HepG2 (cell line): ENCODE measurements around the gene MCM3AP.

Source experiments
- PAX8 ChIP-seq: sonication (generic); formaldehyde crosslinking; IDR thresholded peaks from 2 replicates; pipeline ENCODE4 v1.8.0; 2022; ENCODE audit warnings: mild to moderate bottlenecking, missing genetic modification reagents, borderline replicate concordance
- SNRNP70 ChIP-seq: fragments of 200-400 bp; formaldehyde crosslinking; IDR thresholded peaks from 2 replicates; pipeline ENCODE4 v1.6.1; 2017; ENCODE audit warnings: mild to moderate bottlenecking, low read depth, low read length, moderate library complexity
- ZFP36 ChIP-seq: fragments of 150-350 bp; IDR thresholded peaks from 2 replicates; pipeline ENCODE4 v1.6.1; 2018; ENCODE audit warnings: borderline replicate concordance, low read length, low read depth; ENCODE audit not compliant: partially characterized antibody
- ZNF12 ChIP-seq: sonication (generic); formaldehyde crosslinking; IDR thresholded peaks from 2 replicates; pipeline ENCODE4 v1.5.0; 2020; ENCODE audit warnings: missing genetic modification reagents
- TF ChIP-seq, protein P1 (sequence below): sonication (generic); formaldehyde crosslinking; IDR thresholded peaks from 2 replicates; pipeline ENCODE4 v1.5.0; 2020; ENCODE audit warnings: mild to moderate bottlenecking, missing genetic modification reagents, moderate library complexity
- TF ChIP-seq, protein P2 (sequence below), 2 experiments: sonication (generic) in 1 of 2; formaldehyde crosslinking in 1 of 2; IDR thresholded peaks; 2 replicates each; pipeline versions ENCODE4 v1.5.1 to v1.6.1; 2011 to 2020; ENCODE audit warnings: borderline replicate concordance in 1 of 2, low read depth in 1 of 2, low read length in 1 of 2, mild to moderate bottlenecking in 1 of 2, missing genetic modification reagents in 1 of 2, moderate library complexity in 1 of 2
- TF ChIP-seq, protein P3 (sequence below): sonication (generic); formaldehyde crosslinking; IDR thresholded peaks from 2 replicates; pipeline ENCODE4 v1.5.0; 2020; ENCODE audit warnings: missing genetic modification reagents
- TF ChIP-seq, protein P4 (sequence below): sonication (generic); formaldehyde crosslinking; IDR thresholded peaks from 2 replicates; pipeline ENCODE4 v1.5.0; 2020; ENCODE audit warnings: mild to moderate bottlenecking, missing genetic modification reagents, borderline replicate concordance
- TF ChIP-seq, protein P5 (sequence below): sonication (generic); formaldehyde crosslinking; conservative IDR thresholded peaks from 2 replicates; pipeline ENCODE4 v1.5.0; 2020; ENCODE audit warnings: missing genetic modification reagents

DNA sequence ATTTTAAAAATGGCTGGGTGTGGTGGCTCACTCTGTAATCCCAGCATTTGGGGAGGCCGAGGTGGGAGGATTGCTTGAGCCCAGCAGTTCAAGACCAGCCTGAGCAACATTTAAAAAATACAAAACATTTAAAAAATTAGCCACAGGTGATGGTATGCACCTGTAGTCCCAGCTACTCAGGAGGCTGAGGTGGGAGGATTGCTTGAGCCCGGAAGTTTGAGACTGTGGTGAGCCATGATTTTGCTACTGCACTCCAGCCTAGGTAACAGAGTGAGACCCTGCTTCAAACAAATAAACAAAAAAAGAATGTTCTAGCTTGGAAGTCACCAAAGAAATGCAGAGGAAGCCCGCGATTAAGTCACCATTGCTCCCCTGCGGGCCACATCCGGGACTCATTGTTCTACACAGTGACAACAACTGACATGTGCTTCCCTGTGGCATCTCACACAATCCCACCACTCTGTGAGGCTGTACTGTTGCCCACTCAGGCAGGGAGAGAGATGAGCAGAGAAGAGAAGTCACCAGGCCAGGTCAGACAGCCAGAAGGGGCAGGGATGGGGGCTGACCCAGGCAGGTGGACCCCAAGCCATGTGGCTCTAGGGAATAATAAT is 82.7 kb downstream of the MCM3AP start:
- TF ChIP-seq SNRNP70 (no peak), PAX8 (CRISPR knock-in tag) (no peak), ZNF12 (CRISPR knock-in tag) (no peak), ZFP36 (no peak)
- TF ChIP-seq, protein P1, sequence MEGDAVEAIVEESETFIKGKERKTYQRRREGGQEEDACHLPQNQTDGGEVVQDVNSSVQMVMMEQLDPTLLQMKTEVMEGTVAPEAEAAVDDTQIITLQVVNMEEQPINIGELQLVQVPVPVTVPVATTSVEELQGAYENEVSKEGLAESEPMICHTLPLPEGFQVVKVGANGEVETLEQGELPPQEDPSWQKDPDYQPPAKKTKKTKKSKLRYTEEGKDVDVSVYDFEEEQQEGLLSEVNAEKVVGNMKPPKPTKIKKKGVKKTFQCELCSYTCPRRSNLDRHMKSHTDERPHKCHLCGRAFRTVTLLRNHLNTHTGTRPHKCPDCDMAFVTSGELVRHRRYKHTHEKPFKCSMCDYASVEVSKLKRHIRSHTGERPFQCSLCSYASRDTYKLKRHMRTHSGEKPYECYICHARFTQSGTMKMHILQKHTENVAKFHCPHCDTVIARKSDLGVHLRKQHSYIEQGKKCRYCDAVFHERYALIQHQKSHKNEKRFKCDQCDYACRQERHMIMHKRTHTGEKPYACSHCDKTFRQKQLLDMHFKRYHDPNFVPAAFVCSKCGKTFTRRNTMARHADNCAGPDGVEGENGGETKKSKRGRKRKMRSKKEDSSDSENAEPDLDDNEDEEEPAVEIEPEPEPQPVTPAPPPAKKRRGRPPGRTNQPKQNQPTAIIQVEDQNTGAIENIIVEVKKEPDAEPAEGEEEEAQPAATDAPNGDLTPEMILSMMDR = no peak
- TF ChIP-seq, protein P2, sequence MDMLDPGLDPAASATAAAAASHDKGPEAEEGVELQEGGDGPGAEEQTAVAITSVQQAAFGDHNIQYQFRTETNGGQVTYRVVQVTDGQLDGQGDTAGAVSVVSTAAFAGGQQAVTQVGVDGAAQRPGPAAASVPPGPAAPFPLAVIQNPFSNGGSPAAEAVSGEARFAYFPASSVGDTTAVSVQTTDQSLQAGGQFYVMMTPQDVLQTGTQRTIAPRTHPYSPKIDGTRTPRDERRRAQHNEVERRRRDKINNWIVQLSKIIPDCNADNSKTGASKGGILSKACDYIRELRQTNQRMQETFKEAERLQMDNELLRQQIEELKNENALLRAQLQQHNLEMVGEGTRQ (IDR thresholded peaks at IDR 0.05; ENCODE audit: low read depth, low read length) = no peak
- TF ChIP-seq, protein P2 (CRISPR knock-in tag; IDR thresholded peaks at IDR 0.05; ENCODE audit: borderline replicate concordance) = no peak
- TF ChIP-seq, protein P3, sequence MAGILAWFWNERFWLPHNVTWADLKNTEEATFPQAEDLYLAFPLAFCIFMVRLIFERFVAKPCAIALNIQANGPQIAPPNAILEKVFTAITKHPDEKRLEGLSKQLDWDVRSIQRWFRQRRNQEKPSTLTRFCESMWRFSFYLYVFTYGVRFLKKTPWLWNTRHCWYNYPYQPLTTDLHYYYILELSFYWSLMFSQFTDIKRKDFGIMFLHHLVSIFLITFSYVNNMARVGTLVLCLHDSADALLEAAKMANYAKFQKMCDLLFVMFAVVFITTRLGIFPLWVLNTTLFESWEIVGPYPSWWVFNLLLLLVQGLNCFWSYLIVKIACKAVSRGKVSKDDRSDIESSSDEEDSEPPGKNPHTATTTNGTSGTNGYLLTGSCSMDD (CRISPR knock-in tag) = no peak
- TF ChIP-seq, protein P4, sequence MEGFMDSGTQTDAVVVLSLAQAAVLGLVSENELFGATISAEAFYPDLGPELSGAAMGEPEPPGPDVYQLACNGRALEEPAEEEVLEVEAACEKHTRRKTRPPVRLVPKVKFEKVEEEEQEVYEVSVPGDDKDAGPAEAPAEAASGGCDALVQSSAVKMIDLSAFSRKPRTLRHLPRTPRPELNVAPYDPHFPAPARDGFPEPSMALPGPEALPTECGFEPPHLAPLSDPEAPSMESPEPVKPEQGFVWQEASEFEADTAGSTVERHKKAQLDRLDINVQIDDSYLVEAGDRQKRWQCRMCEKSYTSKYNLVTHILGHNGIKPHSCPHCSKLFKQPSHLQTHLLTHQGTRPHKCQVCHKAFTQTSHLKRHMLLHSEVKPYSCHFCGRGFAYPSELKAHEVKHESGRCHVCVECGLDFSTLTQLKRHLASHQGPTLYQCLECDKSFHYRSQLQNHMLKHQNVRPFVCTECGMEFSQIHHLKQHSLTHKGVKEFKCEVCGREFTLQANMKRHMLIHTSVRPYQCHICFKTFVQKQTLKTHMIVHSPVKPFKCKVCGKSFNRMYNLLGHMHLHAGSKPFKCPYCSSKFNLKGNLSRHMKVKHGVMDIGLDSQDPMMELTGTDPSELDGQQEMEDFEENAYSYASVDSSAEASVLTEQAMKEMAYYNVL (CRISPR knock-in tag) = no peak
- TF ChIP-seq, protein P5, sequence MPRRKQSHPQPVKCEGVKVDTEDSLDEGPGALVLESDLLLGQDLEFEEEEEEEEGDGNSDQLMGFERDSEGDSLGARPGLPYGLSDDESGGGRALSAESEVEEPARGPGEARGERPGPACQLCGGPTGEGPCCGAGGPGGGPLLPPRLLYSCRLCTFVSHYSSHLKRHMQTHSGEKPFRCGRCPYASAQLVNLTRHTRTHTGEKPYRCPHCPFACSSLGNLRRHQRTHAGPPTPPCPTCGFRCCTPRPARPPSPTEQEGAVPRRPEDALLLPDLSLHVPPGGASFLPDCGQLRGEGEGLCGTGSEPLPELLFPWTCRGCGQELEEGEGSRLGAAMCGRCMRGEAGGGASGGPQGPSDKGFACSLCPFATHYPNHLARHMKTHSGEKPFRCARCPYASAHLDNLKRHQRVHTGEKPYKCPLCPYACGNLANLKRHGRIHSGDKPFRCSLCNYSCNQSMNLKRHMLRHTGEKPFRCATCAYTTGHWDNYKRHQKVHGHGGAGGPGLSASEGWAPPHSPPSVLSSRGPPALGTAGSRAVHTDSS = no peak
